NCI-H345 treated with DMSO at 0.1 percent for 48 hours (cell line): ENCODE measurements around the gene RTBDN.
"Not testable (repeated sequence)": the region's sequence is repeated elsewhere in the genome, so short reads cannot be mapped to it uniquely, and the experiment has no call there.

Experiments used
- DNase-seq: peaks from one replicate; lab custom pipeline; 2025; ENCODE audit not compliant: unreplicated experiment; lab: John Stamatoyannopoulos, UW

Gene RTBDN

DNA sequence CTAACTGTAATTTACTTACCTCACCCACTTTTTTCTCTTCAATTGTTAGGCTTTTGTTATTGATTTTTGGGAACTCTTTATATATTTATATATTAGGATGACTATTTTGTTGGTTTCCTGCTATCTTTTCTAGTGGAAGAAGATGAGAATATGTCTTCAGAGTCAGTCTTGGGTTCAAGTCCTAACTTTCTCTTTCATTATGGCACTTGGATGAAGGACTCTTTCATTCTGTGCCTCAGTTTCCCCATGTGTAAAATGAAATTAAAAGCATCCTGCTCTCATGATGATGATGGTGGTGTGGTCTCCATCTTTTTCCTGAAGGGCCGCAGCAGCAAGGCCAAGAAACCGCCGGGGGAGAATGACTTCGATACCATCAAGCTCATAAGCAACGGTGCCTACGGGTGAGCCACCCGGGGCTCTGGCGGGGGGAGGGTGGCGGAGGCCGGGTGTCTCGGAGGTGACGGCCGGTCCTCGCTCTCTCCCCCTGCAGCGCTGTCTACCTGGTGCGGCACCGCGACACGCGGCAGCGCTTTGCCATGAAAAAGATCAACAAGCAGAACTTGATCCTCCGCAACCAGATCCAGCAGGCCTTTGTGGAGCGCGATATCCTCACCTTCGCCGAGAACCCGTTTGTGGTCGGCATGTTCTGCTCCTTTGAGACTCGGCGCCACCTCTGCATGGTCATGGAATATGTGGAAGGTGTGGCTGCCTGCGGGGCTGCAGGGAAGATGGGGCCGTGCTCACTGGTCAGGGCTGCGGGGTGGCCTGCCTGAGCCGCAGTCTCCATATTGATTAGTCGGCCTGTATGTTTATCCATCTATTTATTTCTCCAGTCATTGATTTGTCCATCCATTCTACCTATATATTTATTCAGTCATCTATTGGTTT, 23.9 kb upstream of the RTBDN start:
- no peak for DNase-seq

DNA sequence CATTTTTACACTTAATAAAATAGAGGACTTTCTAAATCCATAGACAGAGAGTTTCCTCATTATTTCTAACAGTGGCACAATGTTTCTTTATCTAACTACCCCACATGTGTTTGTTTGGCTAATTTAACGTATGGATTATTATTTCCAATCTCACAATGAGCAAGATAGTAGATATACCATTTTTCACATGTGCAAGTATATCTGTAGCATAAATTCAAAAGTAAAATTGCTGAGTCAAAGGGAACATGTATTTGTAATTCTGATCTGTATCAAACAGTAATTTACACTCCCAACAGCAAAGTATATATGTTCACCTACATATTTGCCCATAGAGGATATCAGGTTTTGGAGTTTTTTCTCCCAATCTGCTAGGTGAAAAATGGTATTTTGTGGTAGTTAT, 22.3 kb upstream of the RTBDN start:
- no peak for DNase-seq

DNA sequence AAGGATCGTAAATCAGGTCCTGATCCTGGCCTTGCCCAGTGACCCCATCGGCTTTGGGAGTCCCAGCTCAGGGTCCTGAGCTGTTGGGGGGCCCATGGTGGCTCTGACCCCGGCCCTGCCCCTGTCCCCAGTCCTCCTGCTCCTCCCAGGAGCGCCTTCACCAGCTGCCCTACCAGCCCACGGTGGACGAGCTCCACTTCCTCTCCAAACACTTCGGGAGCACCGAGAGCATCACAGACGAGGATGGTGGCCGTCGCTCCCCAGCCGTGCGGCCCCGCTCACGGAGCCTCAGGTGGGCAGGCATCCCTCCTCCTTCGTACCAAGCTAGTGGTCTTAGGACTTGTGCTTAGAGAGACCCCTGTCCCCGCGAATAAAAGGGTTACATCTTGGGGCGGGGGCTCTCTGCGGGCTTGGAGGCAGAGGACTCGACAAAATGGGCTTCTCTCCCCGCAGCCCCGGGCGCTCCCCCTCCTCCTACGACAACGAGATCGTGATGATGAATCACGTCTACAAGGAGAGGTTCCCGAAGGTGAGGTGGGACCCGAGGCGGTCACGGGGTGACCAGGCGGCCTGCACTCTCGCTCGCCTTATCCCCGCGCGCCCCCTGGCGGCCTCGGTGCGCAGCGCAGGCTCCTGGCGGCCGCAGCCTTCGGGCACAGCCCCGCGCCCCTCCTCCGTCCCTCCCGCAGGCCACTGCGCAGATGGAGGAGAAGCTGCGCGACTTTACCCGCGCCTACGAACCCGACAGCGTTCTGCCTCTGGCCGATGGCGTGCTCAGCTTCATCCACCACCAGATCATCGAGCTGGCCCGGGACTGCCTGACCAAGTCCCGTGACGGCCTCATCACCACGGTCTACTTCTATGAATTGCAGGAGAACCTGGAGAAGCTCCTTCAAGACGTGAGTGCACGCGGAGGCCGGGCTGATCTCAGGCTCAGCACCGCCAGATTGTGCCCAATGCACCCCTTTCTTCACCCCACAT, 13.1 kb upstream of the RTBDN start:
- no peak for DNase-seq

GRCh38 chr19:12846613-12847012, 12.2 kb upstream of the RTBDN start:
- DNase-seq = not testable (repeated sequence)

- DNase-seq = no peak
Measured at GRCh38 chr19:12843999-12844732, 9.8 kb upstream of the RTBDN start.

DNA sequence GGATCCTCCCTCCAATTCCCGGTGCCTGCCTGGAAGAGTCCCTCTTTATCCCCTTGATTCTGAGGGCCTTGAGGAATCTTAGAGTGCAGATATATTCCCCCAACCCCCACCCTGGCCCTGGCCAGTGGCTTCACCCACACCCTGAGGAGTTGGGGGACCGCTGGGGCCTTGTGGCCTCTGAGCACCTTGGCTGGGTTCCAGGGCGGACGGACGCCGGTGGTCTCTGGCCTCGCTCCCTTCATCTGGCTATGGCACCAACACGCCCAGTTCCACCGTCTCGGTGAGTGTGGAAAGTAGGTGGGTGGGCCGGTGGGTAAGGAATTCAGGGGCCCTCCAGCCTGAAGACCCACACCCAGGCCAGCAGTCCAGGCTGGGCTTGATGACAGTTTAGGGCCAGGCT, 8.9 kb upstream of the RTBDN start:
- no peak for DNase-seq

GRCh38 chr19:12842511-12842910, 8.1 kb upstream of the RTBDN start:
- no peak for DNase-seq

DNA sequence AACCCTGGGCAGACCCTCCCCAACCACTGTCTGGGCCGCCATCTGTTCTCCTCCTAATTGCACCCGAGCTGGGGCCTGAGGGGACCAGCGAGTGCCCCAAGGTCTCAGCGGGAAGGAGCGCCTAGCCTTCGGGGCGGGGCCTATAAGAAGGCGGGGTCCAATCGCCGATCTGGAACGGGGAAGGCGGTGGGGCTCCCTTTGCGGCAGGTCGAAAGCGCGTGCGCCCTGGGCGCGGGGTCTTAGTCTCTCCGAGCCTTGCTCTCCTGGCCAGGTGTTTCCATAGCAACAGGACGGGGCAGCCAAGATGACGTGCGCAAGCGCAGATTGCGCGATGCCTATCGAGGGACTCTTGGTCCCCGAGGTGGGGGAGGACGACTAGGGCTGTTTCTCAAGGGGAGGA, 6.7 kb upstream of the RTBDN start:
- no peak for DNase-seq

GRCh38 chr19:12840091-12841079, 6.0 kb upstream of the RTBDN start:
- DNase-seq = no peak

GRCh38 chr19:12838886-12839756, 4.7 kb upstream of the RTBDN start:
- no peak for DNase-seq

- no peak for DNase-seq
Measured at GRCh38 chr19:12838182-12838885, 4.0 kb upstream of the RTBDN start, which contains the start of gene MAST1. TSS of gene MAST1 (plus strand) at chr19:12838515. CDS start at chr19:12838573, 58 bp downstream.

- DNase-seq = no peak
Measured at GRCh38 chr19:12837225-12837624, 2.8 kb upstream of the RTBDN start.

DNA sequence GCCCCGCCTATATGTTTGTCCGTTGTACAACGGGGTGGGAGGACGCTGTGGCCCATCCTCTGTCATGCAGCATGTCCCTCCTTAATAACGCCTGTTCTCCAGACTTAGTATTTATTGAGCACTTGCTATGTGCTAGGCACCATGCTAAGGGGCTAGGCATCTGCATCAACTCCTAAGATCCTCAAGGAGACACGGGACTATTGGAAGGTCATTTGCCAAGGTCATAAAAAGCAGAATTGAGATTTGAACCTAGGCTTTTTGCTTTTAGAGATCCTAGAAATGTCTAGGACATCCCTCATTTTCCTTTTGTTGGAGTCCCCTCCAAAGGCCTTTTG, 2.1 kb upstream of the RTBDN start:
- DNase-seq = no peak

DNA sequence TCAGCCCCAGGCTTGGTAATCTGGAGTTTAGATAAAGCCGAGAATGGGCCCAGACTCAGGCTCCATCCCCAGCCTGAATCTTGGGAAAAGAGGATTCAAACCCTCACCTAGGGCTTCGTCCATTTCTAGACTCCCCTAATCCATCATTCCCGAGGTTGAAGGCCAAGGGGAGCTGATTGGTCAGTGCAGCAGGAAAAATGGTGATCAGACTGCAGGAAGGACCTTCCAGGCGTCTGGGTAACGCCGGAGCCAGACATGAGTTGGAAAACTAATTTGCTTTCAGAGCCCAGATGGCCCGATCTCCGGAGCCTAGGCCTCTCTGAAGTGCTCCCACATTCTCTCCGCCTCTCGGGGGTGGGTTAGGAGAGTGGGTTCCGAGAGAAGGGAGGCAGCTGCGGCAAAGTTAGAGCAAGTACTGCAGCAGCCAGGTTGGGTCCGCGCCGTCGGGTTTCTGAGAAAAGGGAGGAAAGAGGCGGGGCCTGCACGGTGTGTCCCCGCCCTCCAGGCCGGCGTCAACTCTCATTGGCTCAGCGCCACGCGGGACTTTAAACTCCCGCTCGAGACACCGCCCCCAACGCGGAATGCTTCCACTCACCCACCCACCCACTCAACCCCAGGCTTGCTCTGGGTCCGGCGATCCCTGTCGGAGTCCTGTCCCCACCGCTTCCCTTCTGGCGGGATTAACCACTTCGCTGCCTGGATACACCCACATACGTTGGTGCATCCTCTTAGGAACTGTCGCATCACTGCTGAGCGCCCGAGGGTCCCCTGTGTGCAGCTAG, 788 bp upstream of the RTBDN start:
- no peak for DNase-seq

- DNase-seq = no peak
Measured at GRCh38 chr19:12833738-12834565, 427 bp downstream of the RTBDN start.

DNA sequence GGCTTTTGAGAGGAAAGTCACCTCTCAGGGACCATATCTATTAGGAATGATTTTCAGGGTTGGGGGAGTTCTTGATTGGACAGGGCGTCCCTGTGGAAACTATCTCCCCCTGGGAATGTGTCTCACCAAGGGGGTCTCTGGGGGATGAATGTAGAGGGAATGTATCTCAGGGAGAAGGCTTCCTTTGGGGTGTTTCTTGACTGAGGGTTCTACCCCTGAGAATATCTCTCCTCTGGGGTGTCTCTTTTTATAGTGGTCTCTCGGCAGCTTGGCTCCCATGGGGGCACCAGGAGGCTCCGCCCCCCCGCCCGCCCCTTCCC, 1.0 kb downstream of the RTBDN start:
- no peak for DNase-seq

DNA sequence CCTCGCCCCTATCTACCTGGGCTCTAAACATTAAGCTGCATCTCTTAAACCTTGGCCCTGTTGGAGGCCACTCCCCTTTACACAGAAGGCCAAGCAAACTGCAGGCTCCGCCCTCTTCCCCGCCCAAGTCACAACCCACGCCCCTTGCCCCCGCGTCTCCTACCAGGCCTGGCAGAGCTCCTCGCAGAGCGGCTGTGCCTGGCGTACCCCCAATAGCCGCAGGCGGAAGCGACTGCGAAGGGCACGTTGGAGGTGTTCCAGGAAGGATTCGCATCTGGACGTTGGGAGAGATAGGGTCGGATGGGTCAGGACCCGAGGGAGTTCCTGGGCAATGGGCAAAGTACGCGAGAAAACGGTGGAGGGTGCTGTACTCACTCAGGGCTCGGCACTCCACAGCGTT, 5.9 kb downstream of the RTBDN start:
- no peak for DNase-seq
